ENCODE data around the gene TMPRSS2.

GRCh38 chr21:41478319-41479177, 29.4 kb downstream of the TMPRSS2 start:
- TF ChIP-seq EZH2 (IDR thresholded peaks at IDR 0.05; ENCODE audit: insufficient read depth, low read length), result no peak
- TF ChIP-seq CTCF (IDR thresholded peaks at IDR 0.05; ENCODE audit: insufficient read depth, low read depth, low read length), result no peak
